RWPE1 (cell line): Measurements from ENCODE around the gene CLDN19.
A peak's percentile ranks its signal among the peaks of the same experiment; 100 is the strongest.
"Not testable (repeated sequence)": the region's sequence is repeated elsewhere in the genome, so short reads cannot be mapped to it uniquely, and the experiment has no call there.

ENCODE experiments used
- CTCF ChIA-PET: fragments of 350-600 bp; sonication (Branson Sonifier 250); formaldehyde crosslinking; extraction: SDS; loops from one replicate; lab custom pipeline; 2021; lab: Yijun Ruan, JAX
- POLR2A ChIA-PET: fragments of 400-600 bp; formaldehyde crosslinking; extraction: SDS; loops from one replicate; lab custom pipeline; 2020; ENCODE audit warnings: antibody characterized with exemption; ENCODE audit not compliant: low non-redundant PET; lab: Yijun Ruan, JAX
- DNase-seq: peaks from one replicate; pipeline ENCODE4 v3.0.0; 2012; ENCODE audit warnings: low spot score
- H3K27ac ChIP-seq: fragments of 450-650 bp; 2 replicates; pipeline ENCODE4 v1.5.1; 2017
- CTCF ChIP-seq: fragments of 450-650 bp; conservative IDR thresholded peaks from 2 replicates; pipeline ENCODE4 v1.5.1; 2017; ENCODE audit warnings: low read depth, mild to moderate bottlenecking

CLDN19 gene

DNA sequence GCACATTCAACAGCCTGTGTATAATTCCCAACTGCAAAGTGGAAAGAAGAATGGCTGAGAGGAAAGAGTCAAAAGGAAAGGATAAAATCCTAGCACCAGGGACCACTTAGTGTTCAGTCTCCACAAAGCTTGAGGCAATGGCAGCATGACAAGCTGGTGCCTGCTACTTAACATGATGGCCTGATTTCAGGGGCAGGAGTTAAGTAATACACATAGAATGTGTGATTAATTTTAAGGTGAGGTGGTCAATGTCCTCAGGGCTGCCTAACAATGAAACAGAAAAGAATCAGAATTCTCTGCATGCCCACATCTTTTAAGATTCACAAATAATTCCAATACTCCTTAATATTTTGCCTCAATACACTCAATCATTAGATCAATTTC lies 17.8 kb upstream of the CLDN19 start:
- no peak for DNase-seq
- CTCF ChIA-PET: interaction anchor here (0.6 to 1.1 kb wide), 2 partner anchors 77 to 98 kb away, joined by 3 read pairs; no protein-coding TSS in a partner anchor
- TF ChIP-seq CTCF: no peak
- POLR2A ChIA-PET: interaction anchor here (0.7 kb wide), 1 partner anchor 9 kb away, joined by 4 read pairs; the partner anchor contains the start of genes C1orf50 and P3H1
- no peak overlapping the region for H3K27ac ChIP-seq

DNA sequence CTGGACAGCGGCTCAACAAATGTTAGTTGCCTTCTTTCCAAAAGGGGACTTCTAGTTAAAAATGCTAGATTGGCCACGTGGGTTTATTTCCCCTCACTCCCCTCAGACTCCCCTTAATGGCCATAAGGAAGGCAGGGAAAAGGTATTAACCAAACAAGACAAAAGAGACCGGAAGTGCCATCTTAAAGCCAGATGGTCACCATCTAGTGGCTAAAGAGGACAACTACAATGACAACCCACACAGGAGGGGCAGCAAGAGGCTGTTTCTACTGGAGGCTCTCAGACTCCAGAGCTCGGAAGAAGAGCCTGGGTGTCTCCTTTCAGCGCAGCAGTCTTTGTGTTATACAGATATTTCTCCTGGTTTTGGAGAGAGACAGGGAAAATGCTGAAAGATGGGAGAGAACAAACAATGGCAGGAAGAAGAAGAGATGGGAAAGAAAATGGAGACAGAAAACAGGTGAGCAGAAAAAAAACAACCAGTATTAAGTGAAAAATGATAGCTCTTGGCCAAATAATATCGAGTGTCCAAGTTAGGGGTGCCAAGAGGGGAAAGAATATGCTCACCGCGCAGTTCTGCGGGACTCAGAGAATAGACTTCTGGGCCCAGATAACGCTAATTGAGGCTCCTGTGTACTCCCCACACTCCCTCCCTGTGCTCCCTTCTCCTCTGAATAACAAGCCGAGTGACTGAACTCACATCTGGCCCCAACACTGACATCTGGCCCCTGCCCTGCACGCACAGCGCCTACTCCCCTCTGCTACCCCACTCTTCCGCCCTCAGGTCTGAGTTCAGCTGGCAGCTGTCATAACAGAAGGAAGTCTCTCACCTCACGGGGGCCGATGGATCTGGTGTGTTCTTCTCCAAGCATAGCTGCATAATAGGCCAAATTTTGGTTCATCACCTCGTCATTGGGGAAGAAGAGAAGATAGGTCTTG lies 17.2 kb upstream of the CLDN19 start:
- peak; percentile 63 for DNase-seq
- POLR2A ChIA-PET: no interaction called here
- H3K27ac ChIP-seq: no peak overlapping the region
- CTCF ChIA-PET: interaction anchor here (0.6 to 1.3 kb wide), 8 partner anchors 17 to 429 kb away, joined by 3 to 4 read pairs (median 3); partner anchors contain the start of gene CLDN19
- TF ChIP-seq CTCF: peak; percentile 83

DNA sequence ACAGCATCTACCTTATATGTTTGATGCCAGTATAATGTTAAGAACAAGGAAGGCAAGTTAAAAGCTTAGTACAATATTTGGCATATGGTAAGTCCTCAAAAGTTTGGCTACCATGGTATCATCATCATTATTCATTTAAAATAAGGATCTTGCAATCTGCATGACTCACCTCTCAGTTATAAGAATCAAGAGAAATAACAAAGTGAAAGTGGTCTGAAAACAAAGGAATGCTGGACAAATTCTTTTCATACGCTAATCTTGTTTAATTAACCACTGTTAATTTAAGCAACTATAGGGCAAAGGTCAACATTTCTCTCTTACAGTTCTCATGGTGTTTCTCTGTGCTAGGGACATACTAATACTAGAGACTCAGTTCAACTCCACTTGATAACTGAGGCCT lies 13.0 kb upstream of the CLDN19 start:
- CTCF ChIA-PET: interaction anchor here (0.6 to 1.1 kb wide), 2 partner anchors 13 to 1254 kb away, joined by 3 read pairs; no protein-coding TSS in a partner anchor
- POLR2A ChIA-PET: no interaction called here
- TF ChIP-seq CTCF: no peak
- DNase-seq: no peak
- no peak overlapping the region for H3K27ac ChIP-seq

DNA sequence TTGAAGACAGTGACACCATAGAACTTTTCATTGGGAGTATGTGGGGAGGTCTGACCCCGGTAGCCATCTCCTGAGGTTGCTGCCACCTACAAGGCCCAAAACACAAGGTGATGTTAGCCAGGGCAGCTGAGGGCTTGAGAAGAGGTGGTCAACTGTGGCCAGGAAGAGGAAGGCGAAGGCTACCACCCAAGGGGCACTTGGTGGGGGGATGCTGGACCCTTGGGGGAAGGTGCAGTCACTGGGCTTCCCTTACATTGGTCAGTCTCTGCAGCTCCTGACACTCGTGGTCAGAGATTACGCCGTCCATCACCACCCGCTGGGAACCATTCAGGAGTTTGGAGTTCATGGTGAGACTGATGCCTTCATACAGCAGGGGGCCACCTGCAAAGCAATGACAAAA lies 12.2 kb upstream of the CLDN19 start:
- no peak for DNase-seq
- no peak overlapping the region for H3K27ac ChIP-seq
- ChIA-PET POLR2A (no interaction called here), CTCF (interaction anchor here (0.6 to 1.1 kb wide), 2 partner anchors 14 kb away, joined by 3 read pairs; no protein-coding TSS in a partner anchor)
- no peak for TF ChIP-seq CTCF

GRCh38 chr1:42751511-42752070 lies 11.6 kb upstream of the CLDN19 start:
- H3K27ac ChIP-seq, CTCF ChIA-PET, DNase-seq, POLR2A ChIA-PET: not testable (repeated sequence)

- no peak for TF ChIP-seq CTCF
- no peak for DNase-seq
- CTCF ChIA-PET: no interaction called here
- POLR2A ChIA-PET: interaction anchor here (1.0 kb wide), 1 partner anchor 17 kb away, joined by 3 read pairs; the partner anchor contains the start of genes C1orf50 and P3H1
- no peak overlapping the region for H3K27ac ChIP-seq
Measured at GRCh38 chr1:42750041-42750440, 10.0 kb upstream of the CLDN19 start.
